A549 (cell line): ENCODE measurements around the gene PLEKHD1.

Experiments used
- CBX8 ChIP-seq: fragments of 200-600 bp; sonication (generic); IDR thresholded peaks from 2 replicates; pipeline ENCODE4 v1.6.1; 2016
- EHMT2 ChIP-seq: fragments of 200-600 bp; sonication (generic); IDR thresholded peaks from 2 replicates; pipeline ENCODE4 v1.6.1; 2016; ENCODE audit warnings: antibody characterized with exemption, low read depth, mild to moderate bottlenecking, moderate library complexity
- EP300 ChIP-seq, 2 experiments: fragments of >200 bp; sonication (Bioruptor Twin); formaldehyde crosslinking; IDR thresholded peaks; 2 replicates in 1 of 2; 3 replicates in 1 of 2; pipeline ENCODE4 v1.6.1; 2016 to 2017
- MAFK ChIP-seq: fragments of 450-650 bp; IDR thresholded peaks from 2 replicates; pipeline ENCODE4 v1.6.1; 2014; ENCODE audit not compliant: partially characterized antibody
- MAZ ChIP-seq: fragments of 150-350 bp; IDR thresholded peaks from 2 replicates; pipeline ENCODE4 v1.6.1; 2014; ENCODE audit warnings: antibody characterized with exemption, low read depth, low read length, borderline replicate concordance
- NR3C1 ChIP-seq: fragments of >200 bp; sonication (Bioruptor Twin); formaldehyde crosslinking; IDR thresholded peaks from 3 replicates; pipeline ENCODE4 v1.6.1; 2017
- RNF2 ChIP-seq: fragments of 200-600 bp; sonication (generic); IDR thresholded peaks from 2 replicates; pipeline ENCODE4 v1.6.1; 2016; ENCODE audit warnings: low read depth, mild to moderate bottlenecking, antibody characterized with exemption, moderate library complexity, borderline replicate concordance
- SMC3 ChIP-seq: fragments of >200 bp; sonication (Bioruptor Twin); formaldehyde crosslinking; IDR thresholded peaks from 3 replicates; pipeline ENCODE4 v1.6.1; 2018; ENCODE audit warnings: inconsistent platforms
- TF ChIP-seq, protein P1 (sequence below): fragments of >200 bp; sonication (Bioruptor Twin); formaldehyde crosslinking; IDR thresholded peaks from 3 replicates; pipeline ENCODE4 v1.5.1; 2016

GRCh38 chr14:69538766-69539165, 54.2 kb downstream of the PLEKHD1 start:
- TF ChIP-seq SMC3 (no peak), MAFK (no peak), EP300 (IDR thresholded peaks at IDR 0.05) (no peak), RNF2 (no peak), CBX8 (no peak), EHMT2 (no peak), NR3C1 (no peak), MAZ (no peak)
- TF ChIP-seq, protein P1, sequence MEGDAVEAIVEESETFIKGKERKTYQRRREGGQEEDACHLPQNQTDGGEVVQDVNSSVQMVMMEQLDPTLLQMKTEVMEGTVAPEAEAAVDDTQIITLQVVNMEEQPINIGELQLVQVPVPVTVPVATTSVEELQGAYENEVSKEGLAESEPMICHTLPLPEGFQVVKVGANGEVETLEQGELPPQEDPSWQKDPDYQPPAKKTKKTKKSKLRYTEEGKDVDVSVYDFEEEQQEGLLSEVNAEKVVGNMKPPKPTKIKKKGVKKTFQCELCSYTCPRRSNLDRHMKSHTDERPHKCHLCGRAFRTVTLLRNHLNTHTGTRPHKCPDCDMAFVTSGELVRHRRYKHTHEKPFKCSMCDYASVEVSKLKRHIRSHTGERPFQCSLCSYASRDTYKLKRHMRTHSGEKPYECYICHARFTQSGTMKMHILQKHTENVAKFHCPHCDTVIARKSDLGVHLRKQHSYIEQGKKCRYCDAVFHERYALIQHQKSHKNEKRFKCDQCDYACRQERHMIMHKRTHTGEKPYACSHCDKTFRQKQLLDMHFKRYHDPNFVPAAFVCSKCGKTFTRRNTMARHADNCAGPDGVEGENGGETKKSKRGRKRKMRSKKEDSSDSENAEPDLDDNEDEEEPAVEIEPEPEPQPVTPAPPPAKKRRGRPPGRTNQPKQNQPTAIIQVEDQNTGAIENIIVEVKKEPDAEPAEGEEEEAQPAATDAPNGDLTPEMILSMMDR, result no peak
